H7 (cell line): ENCODE measurements around the gene FGFBP1. TPM values are rescaled to one million over a fixed set of nuclear protein-coding genes. Genes with fewer than 3 reads are reported as not detected.

ENCODE experiments used
- DNase-seq: peaks from one replicate; pipeline ENCODE4 v3.0.0; 2012
- H3K27me3 ChIP-seq: 2 replicates; pipeline ENCODE4 v1.6.0; 2011; ENCODE audit warnings: mild to moderate bottlenecking, low read length; ENCODE audit not compliant: control insufficient read depth, insufficient read depth
- H3K36me3 ChIP-seq: replicated peaks from 2 replicates; pipeline ENCODE4 v1.5.1; 2011; ENCODE audit warnings: low read length; ENCODE audit not compliant: control insufficient read depth, insufficient read depth
- H3K4me3 ChIP-seq: 2 replicates; pipeline ENCODE4 v1.5.1; 2011; ENCODE audit warnings: low read depth, mild to moderate bottlenecking, control low read depth, low read length, moderate library complexity; ENCODE audit not compliant: insufficient read depth
- total RNA-seq: library from RNA; depleted of rRNA; stranded (reverse); fragments of >200 nt; shearing (Covaris generic); gene quantifications from 2 replicates; pipeline ENCODE4 v1.2.3, GENCODE V29; 2014

Gene FGFBP1
- total RNA-seq, 1 experiment from 2014 or later, result not detected

- H3K27me3 ChIP-seq, result no peaks in the 10 kb centered on the region
- no peaks in the 10 kb centered on the region for H3K36me3 ChIP-seq
- no peak overlapping the region for H3K4me3 ChIP-seq
- no peak for DNase-seq
Measured at GRCh38 chr4:15958562-15958961, 20.0 kb upstream of the FGFBP1 start.

- Histone ChIP-seq H3K27me3 (no peaks in the 10 kb centered on the region), H3K36me3 (no peaks in the 10 kb centered on the region), H3K4me3 (no peak overlapping the region)
- DNase-seq, result peak; percentile 81
Measured at GRCh38 chr4:15956179-15956850, 17.8 kb upstream of the FGFBP1 start.

- no peaks in the 10 kb centered on the region for H3K27me3 ChIP-seq
- H3K36me3 ChIP-seq, result no peaks in the 10 kb centered on the region
- no peak for DNase-seq
- no peak overlapping the region for H3K4me3 ChIP-seq
Measured at GRCh38 chr4:15955670-15956069, 17.1 kb upstream of the FGFBP1 start.

- Histone ChIP-seq H3K4me3 (no peak overlapping the region), H3K36me3 (no peaks in the 10 kb centered on the region), H3K27me3 (no peaks in the 10 kb centered on the region)
- DNase-seq, result no peak
Measured at GRCh38 chr4:15953625-15954024, 15.1 kb upstream of the FGFBP1 start.

GRCh38 chr4:15951781-15952180 lies 13.2 kb upstream of the FGFBP1 start:
- no peak for DNase-seq
- no peak overlapping the region for H3K4me3 ChIP-seq
- H3K36me3 ChIP-seq, result no peaks in the 10 kb centered on the region
- no peaks in the 10 kb centered on the region for H3K27me3 ChIP-seq

GRCh38 chr4:15948826-15949225 lies 10.3 kb upstream of the FGFBP1 start:
- no peaks in the 10 kb centered on the region for H3K36me3 ChIP-seq
- H3K4me3 ChIP-seq, result no peak overlapping the region
- no peaks in the 10 kb centered on the region for H3K27me3 ChIP-seq
- DNase-seq, result no peak

GRCh38 chr4:15947684-15948083 lies 9.1 kb upstream of the FGFBP1 start:
- Histone ChIP-seq H3K4me3 (no peak overlapping the region), H3K36me3 (no peaks in the 10 kb centered on the region), H3K27me3 (no peaks in the 10 kb centered on the region)
- no peak for DNase-seq

- H3K27me3 ChIP-seq, result no peaks in the 10 kb centered on the region
- no peak for DNase-seq
- no peaks in the 10 kb centered on the region for H3K36me3 ChIP-seq
- no peak overlapping the region for H3K4me3 ChIP-seq
Measured at GRCh38 chr4:15945516-15945915, 7.0 kb upstream of the FGFBP1 start.

- no peak for DNase-seq
- Histone ChIP-seq H3K36me3 (no peaks in the 10 kb centered on the region), H3K4me3 (no peak overlapping the region)
Measured at GRCh38 chr4:15944895-15945294, 6.4 kb upstream of the FGFBP1 start.

GRCh38 chr4:15942283-15942682 lies 3.7 kb upstream of the FGFBP1 start:
- no peak overlapping the region for H3K4me3 ChIP-seq
- no peaks in the 10 kb centered on the region for H3K36me3 ChIP-seq
- no peak for DNase-seq
- H3K27me3 ChIP-seq, result no peaks in the 10 kb centered on the region

More at GRCh38 chr4:15944895-15945294, 6.4 kb upstream of the FGFBP1 start:
- H3K27me3 ChIP-seq, result no peaks in the 10 kb centered on the region

- Histone ChIP-seq H3K36me3 (no peaks in the 10 kb centered on the region), H3K27me3 (no peaks in the 10 kb centered on the region), H3K4me3 (no peak overlapping the region)
- DNase-seq, result peak; percentile 49
Measured at GRCh38 chr4:15938182-15938581, 358 bp downstream of the FGFBP1 start.

DNA sequence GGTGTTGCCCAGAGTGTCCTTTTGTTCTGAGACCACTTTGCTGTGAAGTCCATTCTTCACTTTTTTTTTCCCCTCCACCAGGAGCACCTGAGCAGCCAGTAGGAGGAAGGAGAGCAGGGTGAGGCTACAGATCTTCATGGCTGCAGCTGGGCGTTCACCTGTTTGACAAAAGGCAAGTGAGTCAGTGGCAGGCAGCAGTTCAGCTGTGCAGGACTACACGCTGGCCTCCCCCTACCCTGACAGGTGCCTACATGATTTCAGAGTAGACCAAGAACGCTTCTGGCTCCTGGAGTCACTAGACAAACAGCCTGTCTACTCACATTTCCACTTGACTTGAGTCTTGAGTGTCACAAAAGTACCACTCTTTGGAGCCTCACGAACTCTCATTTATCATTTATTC lies 2.0 kb downstream of the FGFBP1 start:
- DNase-seq, result no peak
- no peaks in the 10 kb centered on the region for H3K36me3 ChIP-seq
- no peaks in the 10 kb centered on the region for H3K27me3 ChIP-seq
- no peak overlapping the region for H3K4me3 ChIP-seq

DNA sequence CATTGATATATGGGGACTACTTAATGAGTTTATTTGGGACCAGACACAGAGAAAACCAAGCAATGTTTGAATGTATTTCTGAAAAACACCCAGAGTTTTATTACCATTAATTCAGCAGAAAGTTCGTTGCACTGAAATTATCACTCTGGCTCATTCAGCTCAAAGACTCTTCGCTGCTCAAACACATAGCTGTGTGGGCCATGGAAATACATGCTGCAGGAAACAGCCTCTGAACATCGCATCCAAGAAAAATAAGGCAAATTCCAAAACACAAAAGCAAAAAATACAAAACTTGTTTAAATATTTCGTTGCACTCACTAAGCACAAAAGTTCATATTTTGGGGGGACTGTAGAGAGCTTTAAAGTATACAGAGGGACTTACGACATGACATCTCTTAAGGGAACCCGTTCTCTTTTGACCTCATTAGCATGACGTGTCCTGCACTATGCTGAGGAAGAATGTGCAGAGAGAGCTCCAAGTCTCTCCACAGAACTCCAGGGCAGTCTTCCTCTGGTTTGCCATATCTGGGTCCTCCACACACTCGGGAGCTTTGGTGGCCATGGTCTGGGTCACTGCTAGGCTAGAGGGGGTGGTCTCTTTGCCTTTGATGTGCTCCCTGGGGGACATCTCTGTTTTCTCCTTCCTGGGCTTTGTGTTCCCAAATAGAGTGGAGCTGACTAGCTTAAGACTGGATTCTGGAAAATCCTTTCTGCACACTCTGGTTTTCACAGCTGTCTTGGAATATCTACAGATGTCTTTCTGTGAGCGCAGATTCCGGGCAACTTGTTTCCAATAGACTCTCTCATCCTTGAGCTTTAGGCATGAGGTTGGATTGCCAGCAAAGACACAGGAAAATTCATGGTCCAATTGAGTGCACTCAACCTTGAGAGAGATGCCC lies 2.8 kb downstream of the FGFBP1 start:
- Histone ChIP-seq H3K36me3 (no peaks in the 10 kb centered on the region), H3K27me3 (no peaks in the 10 kb centered on the region), H3K4me3 (no peak overlapping the region)
- no peak for DNase-seq

DNA sequence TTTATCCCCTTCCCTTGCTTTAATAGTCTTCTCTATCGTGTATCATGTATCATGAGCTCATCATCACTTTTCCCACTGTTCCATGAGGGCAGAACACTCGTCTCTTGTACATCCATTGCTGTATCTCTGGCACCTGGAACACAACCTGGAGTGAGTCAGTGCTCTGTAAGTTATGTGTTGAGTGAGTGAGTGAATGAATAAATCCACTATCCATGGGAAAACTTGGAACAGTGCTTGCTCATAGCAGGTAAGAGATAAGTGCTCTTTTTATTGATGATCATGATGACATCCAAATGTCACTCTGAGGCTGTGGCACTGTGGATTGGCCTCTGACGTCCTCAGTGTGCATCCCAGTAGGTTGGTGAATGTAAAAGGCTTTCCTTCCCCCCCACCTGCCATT lies 4.3 kb downstream of the FGFBP1 start:
- Histone ChIP-seq H3K27me3 (no peaks in the 10 kb centered on the region), H3K4me3 (no peak overlapping the region), H3K36me3 (no peaks in the 10 kb centered on the region)
- DNase-seq, result no peak
